LoVo (cell line): ENCODE results near the gene QRICH2.
A peak's percentile ranks its signal among the peaks of the same experiment; 100 is the strongest.
"Not testable (repeated sequence)": the region's sequence is repeated elsewhere in the genome, so short reads cannot be mapped to it uniquely, and the experiment has no call there.

ENCODE experiments used
- DNase-seq: peaks from one replicate; pipeline ENCODE4 v3.0.0-alpha.2; 2016; ENCODE audit warnings: low spot score

The QRICH2 gene

GRCh38 chr17:76326306-76326705, 18.2 kb upstream of the QRICH2 start:
- no peak for DNase-seq

DNA sequence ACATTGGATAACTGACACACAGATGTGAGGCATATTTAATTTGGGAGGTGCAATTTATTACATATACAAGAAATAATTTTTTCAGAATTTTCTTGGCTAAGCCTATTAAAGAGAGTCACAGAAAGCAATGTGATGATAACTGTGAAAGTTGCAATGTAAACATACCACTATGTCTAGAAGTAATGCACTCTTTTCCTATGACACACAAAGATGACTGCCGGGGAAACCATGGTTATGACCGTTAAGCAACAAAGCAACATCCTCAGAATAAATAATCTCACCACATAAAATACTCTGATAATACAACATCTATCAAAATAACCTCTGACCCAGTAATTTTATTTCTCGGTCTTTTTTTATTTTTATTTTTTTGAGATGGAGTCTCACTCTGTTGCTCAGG, 10.5 kb upstream of the QRICH2 start:
- no peak for DNase-seq

- no peak for DNase-seq
Observed at GRCh38 chr17:76317535-76317934, 9.5 kb upstream of the QRICH2 start.

DNA sequence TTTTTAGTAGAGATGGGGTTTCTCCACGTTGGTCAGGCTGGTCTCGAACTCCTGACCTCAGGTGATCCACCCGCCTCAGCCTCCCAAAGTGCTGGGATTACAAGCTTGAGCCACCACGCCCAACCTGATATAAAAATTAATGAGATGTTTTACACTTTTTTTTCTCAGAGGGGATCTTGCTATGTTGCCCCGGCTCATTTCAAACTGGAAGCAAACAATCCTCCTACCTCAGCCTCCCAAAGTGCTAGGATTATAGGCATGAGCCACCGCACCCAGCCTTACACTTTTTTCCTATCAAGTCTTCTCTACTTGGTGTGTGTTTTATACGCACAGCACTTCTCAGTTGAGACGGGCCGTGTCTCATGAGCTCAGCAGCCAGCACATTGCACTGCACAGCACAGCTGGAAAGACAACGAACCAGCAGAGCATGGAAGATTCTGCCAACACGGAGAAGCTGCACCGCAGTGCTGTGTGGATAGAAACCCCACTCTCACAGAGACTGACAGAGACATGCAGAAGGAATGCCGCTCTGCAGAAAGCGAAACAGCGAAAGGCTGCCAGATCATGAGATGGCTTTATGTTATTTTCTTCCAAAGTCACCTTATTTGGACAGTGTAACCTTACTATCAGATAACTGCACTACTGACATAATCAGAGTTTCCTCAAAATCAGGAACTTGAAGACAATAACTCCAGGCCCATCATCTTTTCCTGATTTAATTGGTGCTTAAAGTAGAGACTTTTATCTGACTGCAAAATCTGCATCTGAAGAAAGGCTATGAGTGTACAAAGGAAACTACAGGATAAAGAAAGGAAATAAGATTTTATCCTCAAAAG, 6.5 kb upstream of the QRICH2 start:
- DNase-seq, result no peak

- no peak for DNase-seq
Observed at GRCh38 chr17:76312735-76313134, 4.7 kb upstream of the QRICH2 start.

DNA sequence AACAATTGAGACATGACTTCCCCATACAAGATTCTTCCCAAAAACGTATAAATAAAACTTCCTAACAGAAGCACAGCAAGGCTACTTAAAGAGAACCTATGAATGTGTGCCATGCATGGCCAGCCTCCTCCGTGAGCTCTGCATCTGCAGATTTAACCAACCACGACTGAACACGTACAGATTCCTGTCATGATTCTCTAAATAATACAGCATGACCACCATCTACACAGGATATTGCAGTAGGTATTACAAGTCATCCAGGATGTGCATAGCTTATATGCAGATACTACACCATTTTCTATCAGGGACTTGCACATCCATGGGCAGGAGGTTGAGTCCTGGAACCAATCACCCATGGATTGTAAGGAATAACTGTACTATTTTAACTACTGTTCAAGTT, 1.4 kb upstream of the QRICH2 start:
- DNase-seq, result no peak

DNA sequence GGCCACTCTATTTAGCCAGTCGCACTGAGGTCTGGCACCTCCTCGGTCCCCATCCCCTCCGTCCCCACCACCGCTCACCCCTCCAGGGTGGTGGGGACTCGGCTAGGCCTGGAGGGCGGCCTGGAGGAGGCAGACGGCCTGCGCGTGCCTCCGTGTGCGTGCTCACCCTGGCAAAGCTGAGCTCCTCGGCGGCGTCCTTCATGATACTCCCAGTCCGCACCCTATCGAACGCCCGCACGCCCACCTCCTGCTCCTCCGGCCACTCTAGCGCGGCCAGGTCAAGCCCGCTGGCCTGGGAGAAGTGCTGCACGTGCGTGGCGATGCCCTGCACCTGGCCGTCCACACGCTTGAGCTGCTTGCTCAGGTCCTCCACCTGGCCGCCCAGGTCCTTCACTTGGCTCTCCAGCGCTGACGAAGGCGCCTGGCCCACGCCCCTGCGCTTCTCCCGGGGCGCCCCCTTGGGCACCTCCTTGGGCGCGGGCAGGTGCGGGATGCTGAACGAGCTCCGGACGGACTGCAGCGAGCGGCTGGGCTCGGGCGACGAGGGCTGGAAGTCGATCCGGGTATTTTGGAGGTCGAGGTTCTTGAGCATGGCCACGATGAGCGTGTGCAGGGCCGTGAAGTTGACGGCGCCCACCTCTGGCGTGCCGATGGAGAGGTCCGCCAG, 644 bp downstream of the QRICH2 start:
- no peak for DNase-seq

DNA sequence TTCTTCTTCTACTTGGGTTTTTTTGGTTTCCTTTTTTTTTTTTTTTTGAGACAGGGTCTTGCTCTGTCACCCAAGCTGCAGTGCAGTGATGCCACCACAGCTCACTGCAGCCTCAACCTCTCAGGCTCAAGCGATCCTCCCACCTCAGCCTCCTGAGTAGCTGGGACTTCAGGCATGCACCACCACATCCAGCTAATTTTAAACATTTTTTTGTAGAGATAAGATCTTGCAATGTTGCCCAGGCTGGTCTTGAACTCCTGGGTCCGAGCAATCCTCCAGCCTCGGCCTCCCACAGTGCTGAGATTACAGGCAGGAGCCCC, 3.0 kb downstream of the QRICH2 start:
- not testable (repeated sequence) for DNase-seq

DNA sequence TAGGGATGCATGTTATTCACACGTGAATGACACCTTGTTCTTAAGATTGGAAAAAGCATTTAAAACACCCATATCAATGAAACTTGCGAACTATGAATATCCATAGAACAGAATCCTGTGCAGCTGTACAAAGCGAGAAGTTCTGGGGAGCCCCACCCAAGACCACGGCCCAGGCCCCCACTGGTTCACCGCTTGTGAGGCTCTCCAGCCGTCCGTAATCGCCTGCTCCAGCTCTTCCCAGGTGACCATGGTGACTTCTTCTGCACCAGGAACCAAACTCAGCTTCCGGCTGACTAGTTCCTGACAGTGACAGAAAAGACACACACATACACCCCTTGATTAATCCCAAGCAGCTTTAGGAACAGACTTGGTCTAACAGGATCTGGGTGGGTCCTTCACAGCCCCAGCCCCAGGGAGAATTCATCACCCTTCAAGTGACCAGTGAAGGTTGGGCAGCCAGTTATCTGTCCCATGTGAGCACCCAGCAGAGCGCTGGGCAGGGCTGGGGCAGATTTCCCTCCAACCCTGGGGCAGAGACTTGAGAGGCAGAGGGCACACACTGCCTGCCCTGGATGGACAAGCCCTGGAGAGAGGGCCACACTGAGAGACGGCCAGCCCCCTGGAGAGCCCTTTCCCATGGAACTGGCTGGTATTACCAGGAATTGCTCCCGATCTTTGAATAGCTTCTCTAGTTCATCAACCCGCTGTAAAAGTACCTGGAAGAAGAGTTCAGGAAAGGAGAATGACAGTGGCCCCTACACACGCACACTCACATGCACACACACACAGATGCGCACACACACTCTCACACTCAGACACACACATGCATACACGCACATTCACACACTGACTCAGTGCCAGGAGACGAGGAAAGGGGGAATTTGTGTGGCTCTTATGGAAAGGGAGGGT, 3.6 kb downstream of the QRICH2 start:
- no peak for DNase-seq

DNA sequence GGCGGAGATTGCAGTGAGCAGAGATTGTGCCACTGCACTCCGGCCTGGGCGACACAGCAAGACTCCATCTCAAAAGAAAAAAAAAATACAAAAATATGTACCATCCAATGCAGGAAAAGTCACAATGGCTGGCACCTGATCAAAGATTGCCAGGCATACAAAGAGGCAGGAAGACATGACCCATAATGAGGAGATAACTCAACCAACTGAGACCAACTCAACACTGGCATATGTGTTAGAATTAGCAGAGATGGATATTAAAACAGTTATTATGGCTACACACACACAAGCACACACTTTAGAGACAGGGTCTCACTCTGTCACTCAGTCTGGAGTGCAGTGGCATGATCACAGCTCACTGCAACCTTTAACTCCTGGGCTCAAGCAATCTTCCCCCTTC, 10.6 kb downstream of the QRICH2 start:
- no peak for DNase-seq

GRCh38 chr17:76296889-76297288, 11.2 kb downstream of the QRICH2 start:
- no peak for DNase-seq

- no peak for DNase-seq
Observed at GRCh38 chr17:76296186-76296585, 11.9 kb downstream of the QRICH2 start.

- no peak for DNase-seq
Observed at GRCh38 chr17:76293106-76293505, 15.0 kb downstream of the QRICH2 start.

DNA sequence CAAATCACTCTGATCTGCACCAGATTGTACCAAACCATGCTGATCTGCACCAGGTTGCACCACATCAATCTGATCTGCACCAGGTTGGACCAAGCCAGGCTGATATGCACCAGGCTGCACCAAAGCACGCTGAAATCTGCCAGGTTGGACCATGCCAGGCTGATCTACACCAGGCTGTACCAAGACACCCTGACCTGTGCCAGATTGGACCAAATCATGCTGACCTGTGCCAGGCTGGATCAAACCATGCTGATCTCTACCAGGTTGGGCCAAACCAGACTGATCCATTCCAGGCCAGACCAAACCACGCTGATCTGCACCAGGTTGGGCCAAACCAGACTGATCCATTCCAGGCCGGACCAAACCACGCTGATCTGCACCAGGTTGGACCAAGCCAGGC, 15.5 kb downstream of the QRICH2 start:
- no peak for DNase-seq

- DNase-seq, result no peak
Observed at GRCh38 chr17:76281573-76282371, 26.3 kb downstream of the QRICH2 start.

- no peak for DNase-seq
Observed at GRCh38 chr17:76280650-76281049, 27.4 kb downstream of the QRICH2 start.

DNA sequence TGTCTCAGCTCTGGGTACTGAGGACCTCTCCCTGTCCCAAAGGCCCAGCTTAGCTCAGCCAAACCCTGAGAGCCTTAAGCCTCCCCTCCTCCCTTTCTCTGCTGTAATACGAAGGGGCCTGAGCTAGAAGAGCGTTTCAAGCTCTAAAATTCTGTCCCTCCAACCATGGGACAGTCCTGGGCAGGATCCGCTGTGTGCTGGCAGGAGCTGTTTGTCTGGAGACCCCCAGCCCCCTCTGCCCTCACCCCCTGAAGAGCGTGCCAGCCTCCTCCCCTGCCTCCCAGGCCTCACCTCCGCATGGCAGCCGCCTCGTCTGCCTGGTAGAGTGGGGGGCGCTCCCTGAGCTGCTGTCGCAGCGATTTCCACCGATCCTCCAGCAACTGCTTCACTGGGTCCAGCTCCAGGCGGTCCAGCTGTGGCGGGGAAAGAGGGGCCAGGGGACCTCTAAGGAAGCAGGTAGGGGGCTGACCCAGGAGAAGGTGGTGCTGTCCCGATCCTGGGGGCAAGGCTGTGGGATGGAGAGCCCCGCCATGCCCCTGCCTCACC, 28.3 kb downstream of the QRICH2 start:
- DNase-seq, result no peak

- DNase-seq, result peak; percentile 77
Observed at GRCh38 chr17:76278952-76279741, 28.9 kb downstream of the QRICH2 start.

GRCh38 chr17:76278268-76278908, 29.7 kb downstream of the QRICH2 start:
- no peak for DNase-seq
